Small intestine (tissue), 7 donors: ENCODE measurements around the gene LETM1. TPM values are rescaled to one million over a fixed set of nuclear protein-coding genes. Genes with fewer than 3 reads are reported as not detected.

Source experiments
- DNase-seq, 2 donors: peaks; one replicate each; pipeline versions ENCODE4 v3.0.0 to v3.0.0-alpha.2; 2013
- FAIRE-seq: peaks from 2 replicates; lab custom pipeline; 2012; peaks lifted over from hg19 to GRCh38; lab: Jason Lieb, UNC
- H3K27ac ChIP-seq, 3 donors: one replicate each; pipeline ENCODE4 v1.5.1; 2013; ENCODE audit warnings: low read length in 2 of 3, mild to moderate bottlenecking in 2 of 3, control low read depth in 1 of 3, inconsistent platforms in 1 of 3, low read depth in 1 of 3, moderate library complexity in 1 of 3
- H3K27me3 ChIP-seq, 3 donors: one replicate each; pipeline ENCODE4 v1.6.1; 2013; ENCODE audit warnings: low read length in 3 of 3, inconsistent platforms in 1 of 3; ENCODE audit not compliant: control insufficient read depth in 3 of 3, insufficient read depth in 3 of 3
- H3K36me3 ChIP-seq, 3 donors: one replicate each; pipeline ENCODE4 v1.6.1; 2013; ENCODE audit warnings: low read length in 3 of 3, inconsistent platforms in 1 of 3, low read depth in 1 of 3, mild to moderate bottlenecking in 1 of 3, moderate library complexity in 1 of 3; ENCODE audit not compliant: control insufficient read depth in 3 of 3, insufficient read depth in 2 of 3
- H3K4me1 ChIP-seq, 3 donors: one replicate each; pipeline ENCODE4 v1.6.1; 2013; ENCODE audit warnings: low read length in 2 of 3, inconsistent platforms in 1 of 3, low read depth in 1 of 3, mild to moderate bottlenecking in 1 of 3, moderate library complexity in 1 of 3; ENCODE audit not compliant: control insufficient read depth in 3 of 3, insufficient read depth in 2 of 3
- H3K4me3 ChIP-seq, 3 donors: one replicate each; pipeline ENCODE4 v1.5.1; 2013; ENCODE audit warnings: low read length in 3 of 3, control low read depth in 1 of 3, inconsistent platforms in 1 of 3, low read depth in 1 of 3, mild to moderate bottlenecking in 1 of 3, moderate library complexity in 1 of 3
- H3K9me3 ChIP-seq, 2 donors: one replicate each; pipeline ENCODE4 v1.6.1; 2013; ENCODE audit warnings: low read depth in 1 of 2, low read length in 1 of 2; ENCODE audit not compliant: control insufficient read depth in 2 of 2, insufficient read depth in 1 of 2
- WGBS, 3 donors: extraction: QIAGEN DNeasy Blood & Tissue Kit; methylation state at CpG; one replicate each; pipeline ENCODE4 v1.1.7; 2013; 5-methylcytosine and 5-hydroxymethylcytosine counted together
- polyA plus RNA-seq, 4 donors: library from polyadenylated mRNA; stranded (reverse) in 3 of 4; unstranded in 1 of 4; fragments of 200-250 nt in 3 of 4; fragments of 120-200 nt in 1 of 4; gene quantifications; one replicate each; pipeline versions ENCODE4 v1.2.1 to v1.2.3, GENCODE V29; 2013
- donor health status: healthy with polysubstance abuse.
- donor health status: control.
- donor health status: control.
- donor health status: Bipolar disorder and iron deficiency.
- donor health status: healthy.

LETM1 gene
- polyA plus RNA-seq, 4 donors = 19.7 to 28.5 (median 23.1) TPM

- H3K4me1 ChIP-seq = peaks cover 0 to 13% (median 3%) of the 10 kb centered on the region in 3 donors
- no peaks in the 10 kb centered on the region for H3K27me3 ChIP-seq
- DNase-seq (no peak), FAIRE-seq (no peak)
- H3K36me3 ChIP-seq = peaks cover 0 to 10% (median 0%) of the 10 kb centered on the region in 3 donors
- 90 to 94% (median 90%) methylated on average over 8 of the region's 8 CpGs for WGBS, 3 donors
- no peaks in the 10 kb centered on the region for H3K9me3 ChIP-seq
- no peak overlapping the region for H3K27ac ChIP-seq
- no peak overlapping the region for H3K4me3 ChIP-seq
Measured at GRCh38 chr4:1883583-1883982, 27.6 kb upstream of the LETM1 start.

GRCh38 chr4:1882850-1883271 lies 26.9 kb upstream of the LETM1 start:
- Histone ChIP-seq H3K9me3 (no peaks in the 10 kb centered on the region), H3K27ac (no peak overlapping the region), H3K36me3 (peaks cover 0 to 8% (median 0%) of the 10 kb centered on the region in 3 donors), H3K27me3 (no peaks in the 10 kb centered on the region), H3K4me1 (peaks cover 0 to 13% (median 3%) of the 10 kb centered on the region in 3 donors), H3K4me3 (no peak overlapping the region)
- 93 to 96% (median 94%) methylated on average over 1 of the region's 1 CpG for WGBS, 3 donors
- no peak for DNase-seq
- FAIRE-seq = no peak

GRCh38 chr4:1880332-1880731 lies 24.4 kb upstream of the LETM1 start:
- H3K9me3 ChIP-seq = no peaks in the 10 kb centered on the region
- no peak for FAIRE-seq
- H3K27me3 ChIP-seq = no peaks in the 10 kb centered on the region
- no peak overlapping the region for H3K4me3 ChIP-seq
- H3K36me3 ChIP-seq = peaks cover 0 to 8% (median 0%) of the 10 kb centered on the region in 3 donors
- H3K27ac ChIP-seq = no peak overlapping the region
- 17 to 68% (median 33%) methylated on average over 1 of the region's 1 CpG for WGBS, 3 donors
- H3K4me1 ChIP-seq = peaks cover 0 to 9% (median 3%) of the 10 kb centered on the region in 3 donors
- DNase-seq = peak in 1 of 2 donors; percentile 55

- Histone ChIP-seq H3K36me3 (peaks cover 0 to 8% (median 0%) of the 10 kb centered on the region in 3 donors), H3K27me3 (no peaks in the 10 kb centered on the region), H3K27ac (no peak overlapping the region), H3K4me1 (peaks cover 0 to 6% (median 3%) of the 10 kb centered on the region in 3 donors), H3K9me3 (no peaks in the 10 kb centered on the region), H3K4me3 (no peak overlapping the region)
- DNase-seq = no peak
- FAIRE-seq = no peak
- 91 to 95% (median 93%) methylated on average over 4 of the region's 4 CpGs for WGBS, 3 donors
Measured at GRCh38 chr4:1879485-1879884, 23.5 kb upstream of the LETM1 start.

GRCh38 chr4:1874201-1874600 lies 18.2 kb upstream of the LETM1 start:
- Histone ChIP-seq H3K9me3 (no peaks in the 10 kb centered on the region), H3K4me1 (peaks cover 0 to 28% (median 12%) of the 10 kb centered on the region in 3 donors), H3K4me3 (no peak overlapping the region), H3K36me3 (peaks cover 0 to 4% (median 0%) of the 10 kb centered on the region in 3 donors), H3K27ac (peak overlapping the region in 2 of 3 donors; percentile 7 to 30), H3K27me3 (no peaks in the 10 kb centered on the region)
- FAIRE-seq (no peak), DNase-seq (peak in 1 of 2 donors; percentile 36)
- WGBS, 3 donors = 36 to 73% (median 59%) methylated on average over 3 of the region's 3 CpGs

- WGBS, 3 donors = 37 to 61% (median 43%) methylated on average over 3 of the region's 3 CpGs
- Histone ChIP-seq H3K4me1 (peaks cover 0 to 32% (median 16%) of the 10 kb centered on the region in 3 donors), H3K36me3 (peaks cover 0 to 4% (median 0%) of the 10 kb centered on the region in 3 donors), H3K4me3 (no peak overlapping the region), H3K27ac (peak overlapping the region in 2 of 3 donors; percentile 27 to 33), H3K9me3 (no peaks in the 10 kb centered on the region), H3K27me3 (no peaks in the 10 kb centered on the region)
- FAIRE-seq (no peak), DNase-seq (no peak)
Measured at GRCh38 chr4:1873776-1874175, 17.8 kb upstream of the LETM1 start.

- DNase-seq (no peak), FAIRE-seq (no peak)
- H3K36me3 ChIP-seq = peaks cover 0 to 4% (median 0%) of the 10 kb centered on the region in 3 donors
- WGBS, 3 donors = 30 to 59% (median 32%) methylated on average over 4 of the region's 4 CpGs
- no peaks in the 10 kb centered on the region for H3K27me3 ChIP-seq
- H3K4me1 ChIP-seq = peaks cover 0 to 37% (median 17%) of the 10 kb centered on the region in 3 donors
- no peak overlapping the region for H3K4me3 ChIP-seq
- peak overlapping the region in 2 of 3 donors; percentile 24 to 33 for H3K27ac ChIP-seq
- H3K9me3 ChIP-seq = no peaks in the 10 kb centered on the region
Measured at GRCh38 chr4:1873291-1873690, 17.3 kb upstream of the LETM1 start.

GRCh38 chr4:1872870-1873269 lies 16.9 kb upstream of the LETM1 start:
- H3K36me3 ChIP-seq = peaks cover 0 to 4% (median 0%) of the 10 kb centered on the region in 3 donors
- FAIRE-seq = no peak
- peak overlapping the region; percentile 17 to 60 (median 36) for H3K27ac ChIP-seq
- H3K4me3 ChIP-seq = peak overlapping the region in 1 of 3 donors; percentile 67
- no peaks in the 10 kb centered on the region for H3K27me3 ChIP-seq
- no peak for DNase-seq
- no peaks in the 10 kb centered on the region for H3K9me3 ChIP-seq
- peaks cover 0 to 40% (median 17%) of the 10 kb centered on the region in 3 donors for H3K4me1 ChIP-seq
- 16 to 38% (median 27%) methylated on average over 3 of the region's 3 CpGs for WGBS, 3 donors
